WERI-Rb-1 (cell line): ENCODE data around the gene FBXO44.

Source experiments
- DNase-seq: peaks from one replicate; pipeline ENCODE4 v3.0.0-alpha.2; 2020
- H3K27ac ChIP-seq: fragments of 250-450 bp; sonication (Bioruptor Pico); 2 replicates; pipeline ENCODE4 v1.5.1; 2020; ENCODE audit warnings: mild to moderate bottlenecking, moderate library complexity
- H3K27me3 ChIP-seq: fragments of 250-450 bp; sonication (Bioruptor Pico); 2 replicates; pipeline ENCODE4 v1.5.1; 2021; ENCODE audit warnings: mild to moderate bottlenecking, low read depth, moderate library complexity; ENCODE audit not compliant: insufficient read depth, severe bottlenecking
- H3K36me3 ChIP-seq: fragments of 250-450 bp; sonication (Bioruptor Pico); 2 replicates; pipeline ENCODE4 v1.5.1; 2020; ENCODE audit warnings: mild to moderate bottlenecking, moderate library complexity
- H3K4me3 ChIP-seq: 2 replicates; pipeline ENCODE4 v1.5.1; 2011; ENCODE audit warnings: low read depth, mild to moderate bottlenecking, control low read depth, low read length
- H3K9me3 ChIP-seq: fragments of 250-450 bp; sonication (Bioruptor Pico); 2 replicates; pipeline ENCODE4 v1.5.1; 2021; ENCODE audit warnings: mild to moderate bottlenecking, moderate library complexity; ENCODE audit not compliant: severe bottlenecking
- TF ChIP-seq, protein P1 (sequence below): IDR thresholded peaks from 2 replicates; pipeline ENCODE4 v1.5.1; 2011; ENCODE audit warnings: low read depth, mild to moderate bottlenecking, control low read depth, inconsistent platforms, low read length

Gene FBXO44

DNA sequence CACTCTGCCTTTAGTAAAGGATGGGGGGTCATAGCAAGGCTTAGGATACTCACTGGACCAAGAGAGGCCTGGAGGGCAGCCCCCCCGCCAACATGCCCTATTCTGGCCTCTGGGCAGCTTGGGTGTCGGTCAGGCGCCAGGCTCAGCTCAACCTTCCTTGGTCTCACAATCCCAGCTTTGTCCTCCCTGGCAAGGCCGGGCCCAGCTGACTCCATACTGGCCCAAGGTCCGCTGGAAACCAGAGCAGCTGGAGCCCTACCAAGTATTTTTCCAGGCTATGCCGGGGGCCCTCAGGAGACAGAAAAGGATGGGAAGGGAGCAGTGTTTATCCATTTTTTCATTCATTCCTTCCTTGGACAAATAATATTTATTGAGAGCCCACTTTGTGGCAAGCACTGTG is 6.6 kb upstream of the FBXO44 start:
- TF ChIP-seq, protein P1, sequence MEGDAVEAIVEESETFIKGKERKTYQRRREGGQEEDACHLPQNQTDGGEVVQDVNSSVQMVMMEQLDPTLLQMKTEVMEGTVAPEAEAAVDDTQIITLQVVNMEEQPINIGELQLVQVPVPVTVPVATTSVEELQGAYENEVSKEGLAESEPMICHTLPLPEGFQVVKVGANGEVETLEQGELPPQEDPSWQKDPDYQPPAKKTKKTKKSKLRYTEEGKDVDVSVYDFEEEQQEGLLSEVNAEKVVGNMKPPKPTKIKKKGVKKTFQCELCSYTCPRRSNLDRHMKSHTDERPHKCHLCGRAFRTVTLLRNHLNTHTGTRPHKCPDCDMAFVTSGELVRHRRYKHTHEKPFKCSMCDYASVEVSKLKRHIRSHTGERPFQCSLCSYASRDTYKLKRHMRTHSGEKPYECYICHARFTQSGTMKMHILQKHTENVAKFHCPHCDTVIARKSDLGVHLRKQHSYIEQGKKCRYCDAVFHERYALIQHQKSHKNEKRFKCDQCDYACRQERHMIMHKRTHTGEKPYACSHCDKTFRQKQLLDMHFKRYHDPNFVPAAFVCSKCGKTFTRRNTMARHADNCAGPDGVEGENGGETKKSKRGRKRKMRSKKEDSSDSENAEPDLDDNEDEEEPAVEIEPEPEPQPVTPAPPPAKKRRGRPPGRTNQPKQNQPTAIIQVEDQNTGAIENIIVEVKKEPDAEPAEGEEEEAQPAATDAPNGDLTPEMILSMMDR: no peak
- Histone ChIP-seq H3K36me3 (no peaks in the 10 kb centered on the region), H3K27ac (no peak overlapping the region), H3K4me3 (no peak overlapping the region), H3K9me3 (no peaks in the 10 kb centered on the region), H3K27me3 (no peaks in the 10 kb centered on the region)
- DNase-seq: no peak

DNA sequence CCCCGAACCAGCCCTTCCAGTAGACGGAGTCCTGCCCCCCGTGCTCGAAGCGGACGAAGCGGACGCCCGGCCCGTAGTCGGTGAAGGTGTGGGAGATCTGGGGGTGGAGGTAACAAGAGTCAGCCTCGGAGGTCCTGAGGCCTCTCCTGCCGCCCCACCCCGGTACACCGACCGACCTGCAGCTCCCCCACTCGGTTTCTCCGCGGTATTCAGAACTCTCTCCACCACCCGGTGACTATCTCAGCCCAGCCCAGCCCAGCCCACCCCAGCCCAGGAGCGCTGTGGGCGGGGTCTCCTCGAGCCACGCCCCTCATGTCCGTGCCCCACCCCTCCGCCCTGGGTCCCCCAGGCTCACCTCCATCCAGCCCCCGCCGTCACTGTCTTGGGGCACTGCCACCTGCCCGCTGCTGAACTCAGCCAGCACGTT is 5.9 kb upstream of the FBXO44 start:
- no peaks in the 10 kb centered on the region for H3K9me3 ChIP-seq
- H3K27me3 ChIP-seq: no peaks in the 10 kb centered on the region
- no peak overlapping the region for H3K4me3 ChIP-seq
- DNase-seq: no peak
- TF ChIP-seq, protein P1: no peak
- no peak overlapping the region for H3K27ac ChIP-seq
- H3K36me3 ChIP-seq: no peaks in the 10 kb centered on the region

DNA sequence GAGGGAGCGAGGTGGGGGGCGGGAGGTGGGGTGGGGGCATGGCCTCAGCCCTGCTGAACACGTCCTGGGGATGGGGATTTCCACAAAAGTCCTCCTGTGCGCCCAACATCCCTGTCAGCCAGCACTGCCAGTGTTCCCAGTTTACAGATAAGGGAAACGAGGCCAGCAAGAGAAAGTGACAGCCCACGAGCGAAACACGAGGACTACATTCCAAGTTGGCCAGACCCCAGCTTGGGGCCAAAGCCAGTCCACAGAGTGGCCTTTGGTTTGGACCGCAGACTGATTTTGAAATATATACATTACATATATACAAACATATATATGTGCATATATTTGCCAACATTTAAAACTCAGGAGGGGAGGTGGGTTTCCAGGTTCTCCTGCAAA is 5.4 kb upstream of the FBXO44 start:
- Histone ChIP-seq H3K27ac (no peak overlapping the region), H3K9me3 (no peaks in the 10 kb centered on the region), H3K4me3 (no peak overlapping the region), H3K36me3 (no peaks in the 10 kb centered on the region), H3K27me3 (no peaks in the 10 kb centered on the region)
- no peak for DNase-seq
- TF ChIP-seq, protein P1: no peak

DNA sequence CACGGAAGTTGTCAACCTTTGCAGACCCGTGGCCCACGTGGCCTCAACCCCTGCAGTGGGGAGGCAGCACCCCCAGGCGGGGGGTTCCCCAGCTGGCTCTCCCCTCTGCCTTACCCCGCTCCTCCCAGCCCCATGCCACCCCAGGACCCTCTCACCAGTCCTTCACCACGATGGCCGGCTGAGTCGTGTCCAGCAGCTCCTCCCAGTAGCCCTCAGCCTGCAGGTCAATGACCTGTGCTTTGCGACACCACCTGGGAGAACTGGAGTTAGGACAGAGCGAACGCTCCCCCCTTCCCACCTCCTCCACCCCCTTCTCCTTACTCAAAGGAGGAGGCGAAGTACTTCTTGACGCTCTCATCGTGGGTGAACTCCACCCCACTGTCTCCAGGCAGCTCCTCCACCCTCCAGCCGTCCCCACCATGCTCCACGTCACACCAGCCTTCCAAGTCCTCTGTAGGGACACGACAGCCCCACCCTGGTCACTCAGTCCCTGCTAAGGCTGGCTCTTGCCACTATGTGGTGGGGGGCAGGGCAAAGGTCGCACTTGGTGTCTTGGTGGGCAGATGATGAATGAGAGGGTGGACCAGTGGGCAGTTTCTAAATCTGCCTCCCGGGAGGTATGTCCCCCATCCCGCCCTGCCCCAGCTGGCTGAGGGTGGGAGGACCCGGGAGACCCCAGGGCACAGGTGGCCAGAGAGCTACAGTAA is 4.9 kb upstream of the FBXO44 start:
- no peaks in the 10 kb centered on the region for H3K36me3 ChIP-seq
- no peaks in the 10 kb centered on the region for H3K9me3 ChIP-seq
- no peak overlapping the region for H3K27ac ChIP-seq
- no peak overlapping the region for H3K4me3 ChIP-seq
- TF ChIP-seq, protein P1: no peak
- DNase-seq: no peak
- H3K27me3 ChIP-seq: no peaks in the 10 kb centered on the region

DNA sequence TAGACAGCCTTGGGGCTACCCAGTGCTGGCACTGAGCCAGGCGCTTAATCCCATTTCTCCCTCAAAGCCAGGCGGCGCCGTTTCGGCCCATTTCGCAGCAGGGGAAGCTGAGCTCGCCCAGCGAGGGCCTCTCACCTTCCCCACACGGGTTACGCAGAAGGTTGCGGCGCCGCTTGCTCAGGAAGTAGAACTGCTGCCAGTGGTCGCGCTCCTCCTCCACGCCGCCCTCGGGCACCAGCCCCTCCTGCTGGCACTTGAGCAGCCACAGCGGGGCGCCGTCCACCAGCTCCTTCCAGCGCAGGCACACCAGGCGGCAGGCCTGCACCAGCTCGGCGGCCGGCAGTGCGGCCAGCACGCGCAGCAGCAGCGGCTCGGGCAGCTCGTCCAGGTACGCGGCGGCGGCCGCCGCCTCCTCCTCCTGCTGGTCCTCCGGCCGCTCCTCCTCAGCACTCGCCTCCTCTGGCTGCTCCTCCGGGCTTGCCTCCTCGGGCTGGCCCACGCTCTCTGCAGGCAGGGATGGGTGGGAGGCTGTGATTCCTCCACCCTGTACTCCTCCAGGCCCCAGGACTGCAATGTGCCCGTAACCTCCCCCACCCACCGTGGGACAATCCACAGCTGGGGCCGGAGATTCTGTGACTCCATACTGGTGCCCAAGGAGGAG is 4.2 kb upstream of the FBXO44 start:
- DNase-seq: peak; percentile 81
- no peaks in the 10 kb centered on the region for H3K27me3 ChIP-seq
- TF ChIP-seq, protein P1: peak; percentile 81

DNA sequence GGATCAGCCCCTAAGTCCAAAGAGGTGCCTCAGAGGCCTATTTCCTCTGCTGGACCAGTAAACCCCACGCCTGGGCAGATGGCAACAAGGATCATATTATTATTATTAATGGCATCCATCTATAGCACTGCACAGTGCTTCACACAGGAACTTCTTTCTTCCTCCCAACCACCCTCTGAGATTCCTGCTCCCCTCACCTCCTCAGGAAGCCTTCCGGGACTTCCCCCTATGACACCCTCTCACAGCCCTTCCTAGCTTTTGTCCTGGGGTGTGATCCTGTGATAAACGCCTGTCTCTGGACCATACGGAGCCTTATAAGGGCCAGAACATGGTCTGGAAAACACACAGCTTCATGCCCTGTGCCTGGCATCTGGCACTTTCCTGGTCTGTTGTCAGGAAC is 3.7 kb upstream of the FBXO44 start:
- no peaks in the 10 kb centered on the region for H3K27me3 ChIP-seq
- DNase-seq: no peak
- H3K4me3 ChIP-seq: no peak overlapping the region; the same call in 1 of the 2 replicates
- TF ChIP-seq, protein P1: no peak
- H3K36me3 ChIP-seq: peaks cover 2% of the 10 kb centered on the region; the same call in 1 of the 2 replicates
- H3K9me3 ChIP-seq: no peaks in the 10 kb centered on the region
- H3K27ac ChIP-seq: no peak overlapping the region

More for the DNA sequence above, 4.2 kb upstream of the FBXO44 start:
- H3K36me3 ChIP-seq: no peaks in the 10 kb centered on the region
- H3K4me3 ChIP-seq: no peak overlapping the region; the same call in none of the 2 replicates
- no peak overlapping the region for H3K27ac ChIP-seq
- no peaks in the 10 kb centered on the region for H3K9me3 ChIP-seq
